ENCODE measurements around the gene AQP12A.

- TF ChIP-seq CTCF (IDR thresholded peaks at IDR 0.05) (no peak), EZH2phosphoT487 (IDR thresholded peaks at IDR 0.05) (no peak), EZH2 (IDR thresholded peaks at IDR 0.05) (no peak)
Observed at GRCh38 chr2:240721596-240722180, 30.0 kb downstream of the AQP12A start.
